ENCODE results near the gene RAMP3.

DNA sequence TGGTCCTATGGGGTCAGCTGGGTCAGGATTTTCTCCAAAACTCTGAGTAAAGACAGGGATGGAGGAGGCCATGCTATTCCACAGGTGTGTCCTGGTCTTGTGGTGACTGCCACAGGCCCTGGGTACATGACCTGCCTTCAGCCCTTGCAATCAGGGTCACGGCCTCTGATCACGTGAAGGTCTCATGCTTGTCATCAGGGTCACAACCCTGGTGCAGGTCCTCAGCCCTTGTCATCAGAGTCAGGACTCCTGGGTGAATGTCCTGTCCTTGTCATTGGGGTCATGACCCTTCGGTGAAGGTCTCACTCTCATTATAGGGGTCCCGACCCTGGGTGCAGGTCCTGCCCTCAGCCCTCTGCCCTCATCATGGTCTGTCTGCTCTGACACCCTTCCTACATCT is 24.2 kb upstream of the RAMP3 start:
- TF ChIP-seq, protein P1, sequence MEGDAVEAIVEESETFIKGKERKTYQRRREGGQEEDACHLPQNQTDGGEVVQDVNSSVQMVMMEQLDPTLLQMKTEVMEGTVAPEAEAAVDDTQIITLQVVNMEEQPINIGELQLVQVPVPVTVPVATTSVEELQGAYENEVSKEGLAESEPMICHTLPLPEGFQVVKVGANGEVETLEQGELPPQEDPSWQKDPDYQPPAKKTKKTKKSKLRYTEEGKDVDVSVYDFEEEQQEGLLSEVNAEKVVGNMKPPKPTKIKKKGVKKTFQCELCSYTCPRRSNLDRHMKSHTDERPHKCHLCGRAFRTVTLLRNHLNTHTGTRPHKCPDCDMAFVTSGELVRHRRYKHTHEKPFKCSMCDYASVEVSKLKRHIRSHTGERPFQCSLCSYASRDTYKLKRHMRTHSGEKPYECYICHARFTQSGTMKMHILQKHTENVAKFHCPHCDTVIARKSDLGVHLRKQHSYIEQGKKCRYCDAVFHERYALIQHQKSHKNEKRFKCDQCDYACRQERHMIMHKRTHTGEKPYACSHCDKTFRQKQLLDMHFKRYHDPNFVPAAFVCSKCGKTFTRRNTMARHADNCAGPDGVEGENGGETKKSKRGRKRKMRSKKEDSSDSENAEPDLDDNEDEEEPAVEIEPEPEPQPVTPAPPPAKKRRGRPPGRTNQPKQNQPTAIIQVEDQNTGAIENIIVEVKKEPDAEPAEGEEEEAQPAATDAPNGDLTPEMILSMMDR (IDR thresholded peaks at IDR 0.05) = no peak
- TF ChIP-seq POLR2A (IDR thresholded peaks at IDR 0.05) = no peak
